ENCODE data around the gene KLHL36. TPM values are rescaled to one million over a fixed set of nuclear protein-coding genes. Genes with fewer than 3 reads are reported as not detected.

Gene KLHL36
- total and polyA plus RNA-seq, 9 of the 15 experiments (the other 6 are each of a cell fraction or from before 2014, with no cell fraction given) = 2.1 to 51.2 (median 18.5) TPM

DNA sequence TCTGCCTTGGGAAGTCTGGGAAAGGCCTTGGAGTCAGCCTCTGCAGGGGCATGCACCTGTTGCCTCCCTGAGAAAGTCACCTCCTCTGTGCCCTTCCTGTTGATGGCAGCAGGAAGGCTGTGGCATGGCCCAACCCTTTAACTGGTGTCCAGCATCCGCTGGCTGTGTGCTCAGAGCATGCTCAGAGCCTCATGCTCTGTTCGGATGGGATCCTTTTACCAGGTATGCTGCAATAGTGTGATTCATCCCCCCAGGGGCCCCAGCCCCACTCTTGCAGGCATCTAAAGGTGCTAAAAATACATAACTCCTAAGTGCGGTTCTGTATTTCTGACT is 24.9 kb downstream of the KLHL36 start:
- intact Hi-C loops (cut with micrococcal nuclease) (no loop called here), in situ Hi-C loops (cut with MboI) (no loop called here)
- FAIRE-seq (no peak), DNase-seq (ENCODE audit: extremely low read depth in 1 of 4, low spot score in 3 of 4) (no peak), ATAC-seq (no peak)
- Histone ChIP-seq H3K4me3 (no peak overlapping the region), H3K4me2 (ENCODE audit: insufficient read depth, low read length) (no peak overlapping the region), H4K20me1 (replicated peaks; ENCODE audit: control insufficient read depth, insufficient read depth, low read length) (no peaks in the 10 kb centered on the region; the same call in 1 of the 2 replicates), H3K9me3 (replicated peaks; ENCODE audit: control insufficient read depth, insufficient read depth, low read depth, low read length) (no peaks in the 10 kb centered on the region), H3K36me3 (ENCODE audit: control insufficient read depth, insufficient read depth, low read length) (no peaks in the 10 kb centered on the region), H3K4me1 (replicated peaks in 1 of 2; ENCODE audit: control insufficient read depth in 2 of 2, insufficient read depth in 2 of 2, low read length in 2 of 2) (peaks cover 10 to 15% of the 10 kb centered on the region in 2 experiments; a peak in 4 of 5 replicates), H3K79me2 (ENCODE audit: control insufficient read depth, insufficient read depth, low read length) (no peaks in the 10 kb centered on the region), H3K27ac (ENCODE audit: extremely low read depth, low read depth, low read length) (no peak overlapping the region), H3K9ac (ENCODE audit: insufficient read depth in 1 of 2, low read depth in 2 of 2, low read length in 2 of 2) (no peak overlapping the region), H3K9me1 (ENCODE audit: control insufficient read depth, insufficient read depth, low read length) (no peaks in the 10 kb centered on the region), H2AFZ (ENCODE audit: low read depth, low read length) (no peak overlapping the region), H3K27me3 (ENCODE audit: control insufficient read depth in 2 of 2, insufficient read depth in 2 of 2, low read length in 2 of 2) (peaks cover 0 to 19% of the 10 kb centered on the region in 2 experiments; a peak in 3 of 5 replicates)
- CTCF ChIA-PET (ENCODE audit: low intra/inter-chr PET ratio) = interaction anchor here (0.8 to 5.4 kb wide), 4 partner anchors 52 to 279 kb away, joined by 3 to 56 read pairs (median 6); no protein-coding TSS in a partner anchor
- WGBS (ENCODE audit: insufficient coverage, low coverage, missing lambda C conversion rate) = 49% methylated on average over 3 of the region's 3 CpGs
- BruUV-seq (replicated peaks) = no TSS peak
- POLR2A ChIA-PET = interaction anchor here (0.7 to 1.6 kb wide), 3 partner anchors 9 to 30 kb away, joined by 4 to 9 read pairs (median 4); no protein-coding TSS in a partner anchor
- TF ChIP-seq NRF1 (conservative IDR thresholded peaks at IDR 0.05 in 1 of 2, IDR thresholded peaks at IDR 0.05 in 1 of 2) = peak in 1 of 2 experiments; percentile 35; a peak in 1 of 4 replicates
- TF ChIP-seq MYNN (IDR thresholded peaks at IDR 0.05) = no peak
- TF ChIP-seq MYNN (CRISPR knock-in tag; IDR thresholded peaks at IDR 0.05) = 0 out of 2 replicates have a peak, but pooled peaks have one; percentile 18
- TF ChIP-seq CHD2 (IDR thresholded peaks at IDR 0.05; ENCODE audit: low read depth, low read length) = no peak
- TF ChIP-seq NCOA4 (IDR thresholded peaks at IDR 0.05; ENCODE audit: partially characterized antibody) = no peak
- TF ChIP-seq TCF7L2 (IDR thresholded peaks at IDR 0.05; ENCODE audit: low read depth, low read length) = no peak

DNA sequence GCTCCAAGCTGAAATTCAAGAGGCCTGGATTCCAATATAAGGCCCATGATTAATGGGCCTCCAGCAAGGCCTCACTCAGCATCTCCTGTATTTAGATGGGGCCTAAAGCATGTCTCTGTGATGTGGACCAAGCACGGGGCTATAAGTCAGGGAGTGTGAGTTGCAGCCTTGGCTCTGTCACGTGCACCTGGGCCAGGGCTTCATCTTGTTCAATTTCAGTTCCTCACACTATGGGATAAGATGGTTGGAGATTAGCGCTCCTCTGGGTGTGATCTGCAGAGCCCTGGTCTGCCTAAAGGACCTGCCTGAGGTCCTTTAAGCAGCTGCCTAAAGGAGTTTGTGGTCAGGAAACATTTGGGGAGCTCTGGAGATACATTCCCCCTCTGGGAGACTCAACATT is 25.2 kb downstream of the KLHL36 start:
- Histone ChIP-seq H3K4me3 (no peak overlapping the region), H3K4me1 (replicated peaks in 1 of 2; ENCODE audit: control insufficient read depth in 2 of 2, insufficient read depth in 2 of 2, low read length in 2 of 2) (peaks cover 10 to 15% of the 10 kb centered on the region in 2 experiments; a peak in 4 of 5 replicates), H3K27me3 (ENCODE audit: control insufficient read depth in 2 of 2, insufficient read depth in 2 of 2, low read length in 2 of 2) (peaks cover 0 to 19% of the 10 kb centered on the region in 2 experiments; a peak in 3 of 5 replicates), H3K79me2 (ENCODE audit: control insufficient read depth, insufficient read depth, low read length) (no peaks in the 10 kb centered on the region), H3K9me3 (replicated peaks; ENCODE audit: control insufficient read depth, insufficient read depth, low read depth, low read length) (no peaks in the 10 kb centered on the region), H3K36me3 (ENCODE audit: control insufficient read depth, insufficient read depth, low read length) (no peaks in the 10 kb centered on the region), H4K20me1 (replicated peaks; ENCODE audit: control insufficient read depth, insufficient read depth, low read length) (no peaks in the 10 kb centered on the region; the same call in 1 of the 2 replicates), H3K27ac (ENCODE audit: extremely low read depth, low read depth, low read length) (no peak overlapping the region), H3K9ac (ENCODE audit: insufficient read depth in 1 of 2, low read depth in 2 of 2, low read length in 2 of 2) (no peak overlapping the region), H2AFZ (ENCODE audit: low read depth, low read length) (no peak overlapping the region), H3K9me1 (ENCODE audit: control insufficient read depth, insufficient read depth, low read length) (no peaks in the 10 kb centered on the region), H3K4me2 (ENCODE audit: insufficient read depth, low read length) (no peak overlapping the region)
- no peak for ATAC-seq
- intact Hi-C loops (cut with micrococcal nuclease) = no loop called here
- no peak for DNase-seq (ENCODE audit: extremely low read depth in 1 of 4, low spot score in 3 of 4)
- BruUV-seq (replicated peaks) = no TSS peak
- WGBS (ENCODE audit: insufficient coverage, low coverage, missing lambda C conversion rate) = 34% methylated on average over 3 of the region's 3 CpGs
- ChIA-PET POLR2A (interaction anchor here (1.1 to 1.6 kb wide), 3 partner anchors 10 to 30 kb away, joined by 4 to 9 read pairs (median 4); no protein-coding TSS in a partner anchor), CTCF (ENCODE audit: low intra/inter-chr PET ratio) (interaction anchor here (2.0 to 5.4 kb wide), 2 partner anchors 52 to 163 kb away, joined by 6 to 56 read pairs; no protein-coding TSS in a partner anchor)
- in situ Hi-C loops (cut with MboI) = no loop called here
- FAIRE-seq = no peak
- TF ChIP-seq, protein P1, sequence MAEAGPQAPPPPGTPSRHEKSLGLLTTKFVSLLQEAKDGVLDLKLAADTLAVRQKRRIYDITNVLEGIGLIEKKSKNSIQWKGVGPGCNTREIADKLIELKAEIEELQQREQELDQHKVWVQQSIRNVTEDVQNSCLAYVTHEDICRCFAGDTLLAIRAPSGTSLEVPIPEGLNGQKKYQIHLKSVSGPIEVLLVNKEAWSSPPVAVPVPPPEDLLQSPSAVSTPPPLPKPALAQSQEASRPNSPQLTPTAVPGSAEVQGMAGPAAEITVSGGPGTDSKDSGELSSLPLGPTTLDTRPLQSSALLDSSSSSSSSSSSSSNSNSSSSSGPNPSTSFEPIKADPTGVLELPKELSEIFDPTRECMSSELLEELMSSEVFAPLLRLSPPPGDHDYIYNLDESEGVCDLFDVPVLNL (CRISPR knock-in tag; IDR thresholded peaks at IDR 0.05; ENCODE audit: low read depth) = no peak
- TF ChIP-seq RBBP5 (IDR thresholded peaks at IDR 0.05; ENCODE audit: borderline replicate concordance, insufficient read depth, low read length, poor library complexity, severe bottlenecking) (peak; percentile 0), CHD4 (IDR thresholded peaks at IDR 0.05; ENCODE audit: insufficient read depth, insufficient replicate concordance, low read depth, low read length, poor library complexity, severe bottlenecking) (no peak), PURB (CRISPR knock-in tag; IDR thresholded peaks at IDR 0.05; ENCODE audit: low read depth) (no peak), RBM14 (IDR thresholded peaks at IDR 0.05; ENCODE audit: borderline replicate concordance, insufficient read depth, low read depth, low read length) (no peak), PHTF2 (CRISPR knock-in tag; IDR thresholded peaks at IDR 0.05) (no peak), BHLHE40 (IDR thresholded peaks at IDR 0.05; ENCODE audit: low read length) (0 out of 2 replicates have a peak, but pooled peaks have one; percentile 19), ZNF124 (CRISPR knock-in tag; IDR thresholded peaks at IDR 0.05) (no peak), ZNF12 (CRISPR knock-in tag; IDR thresholded peaks at IDR 0.05) (no peak), SP2 (IDR thresholded peaks at IDR 0.05; ENCODE audit: extremely low read depth, low read depth, low read length, poor library complexity, severe bottlenecking) (no peak)
